Measurements from ENCODE around the gene LCLAT1.

The LCLAT1 gene

DNA sequence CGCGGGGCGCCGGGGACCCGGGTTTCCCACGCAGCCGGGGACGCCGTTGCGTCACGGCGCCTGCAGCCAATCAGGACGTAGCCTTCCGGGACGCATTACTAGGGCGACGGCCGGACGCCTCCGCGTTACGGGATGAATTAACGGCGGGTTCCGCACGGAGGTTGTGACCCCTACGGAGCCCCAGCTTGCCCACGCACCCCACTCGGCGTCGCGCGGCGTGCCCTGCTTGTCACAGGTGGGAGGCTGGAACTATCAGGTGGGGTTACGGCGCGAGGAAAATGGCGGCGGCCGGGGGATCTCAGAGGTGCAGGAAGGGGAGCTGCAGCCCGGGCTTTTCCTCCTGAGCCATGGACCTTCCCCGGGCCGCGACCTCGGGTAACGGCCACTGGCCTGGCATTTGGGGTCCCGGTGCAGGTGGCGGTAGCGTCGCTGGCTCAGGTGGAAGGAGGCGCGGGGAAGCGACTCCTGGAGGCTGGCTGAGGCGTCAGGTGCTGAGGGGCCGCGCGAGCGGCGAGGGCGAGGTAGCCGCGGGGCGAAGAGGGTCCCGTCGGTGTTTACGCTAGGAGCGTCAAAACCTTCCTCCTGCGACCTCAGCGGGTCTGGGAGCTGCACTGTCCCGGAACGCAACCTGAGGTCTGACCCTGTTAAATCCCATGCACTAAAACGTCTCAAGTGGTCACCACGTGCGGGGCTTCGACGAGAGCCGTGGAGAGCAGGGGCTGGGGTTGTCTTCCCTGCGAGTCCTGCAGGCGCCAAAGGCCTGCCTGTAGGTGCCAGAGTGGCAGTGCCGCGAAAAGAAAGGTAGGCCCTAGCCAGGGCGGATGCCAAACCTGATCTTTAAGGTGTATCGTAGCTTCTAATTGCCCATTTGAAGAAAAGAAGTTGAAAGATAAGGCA, at the start of gene LCLAT1:
TSS of gene LCLAT1 (plus strand) at position 98 of the 897 bp plus-strand sequence. CDS start 78,345 bp downstream, outside the sequence.
- peak; percentile 93 for DNase-seq (ENCODE audit: low spot score)

DNA sequence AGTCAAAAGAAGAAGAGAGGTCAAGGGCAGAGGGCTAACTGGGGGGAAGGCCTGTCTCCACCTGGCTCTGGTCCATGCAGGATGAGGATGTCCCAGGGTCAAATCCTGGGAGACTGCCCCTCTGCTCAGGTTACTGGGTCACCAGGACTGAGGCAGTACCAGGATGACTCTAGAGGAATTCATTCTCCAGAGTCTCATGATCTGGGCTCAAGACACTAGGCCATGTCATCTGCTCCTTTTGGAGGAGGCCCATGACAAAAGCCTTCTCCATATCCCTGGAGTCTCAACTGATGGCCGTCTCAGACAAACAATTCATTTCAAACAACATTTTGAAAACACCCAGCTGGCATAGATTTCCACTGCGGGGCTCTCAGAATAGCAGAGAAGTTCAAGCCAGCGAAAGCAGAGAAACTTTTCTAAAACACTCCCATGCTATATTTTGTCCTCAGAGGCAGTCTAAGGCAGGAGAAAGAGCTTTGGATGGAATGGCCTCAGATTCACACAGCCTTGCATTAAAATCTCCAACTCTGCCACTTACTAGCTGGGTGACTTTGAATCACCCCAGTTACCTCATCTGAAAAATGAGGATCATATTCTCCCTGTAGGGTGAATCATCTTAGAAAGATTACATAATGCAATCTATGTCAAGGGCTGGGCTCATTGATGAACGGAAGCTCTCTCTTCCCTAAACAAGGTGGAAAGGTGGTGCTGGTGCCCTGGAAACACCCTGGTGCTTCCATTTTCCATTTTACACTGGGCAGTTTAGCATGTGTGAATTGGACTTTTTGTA, 48.8 kb upstream of the LCLAT1 start:
- no peak for DNase-seq (ENCODE audit: low spot score)

DNA sequence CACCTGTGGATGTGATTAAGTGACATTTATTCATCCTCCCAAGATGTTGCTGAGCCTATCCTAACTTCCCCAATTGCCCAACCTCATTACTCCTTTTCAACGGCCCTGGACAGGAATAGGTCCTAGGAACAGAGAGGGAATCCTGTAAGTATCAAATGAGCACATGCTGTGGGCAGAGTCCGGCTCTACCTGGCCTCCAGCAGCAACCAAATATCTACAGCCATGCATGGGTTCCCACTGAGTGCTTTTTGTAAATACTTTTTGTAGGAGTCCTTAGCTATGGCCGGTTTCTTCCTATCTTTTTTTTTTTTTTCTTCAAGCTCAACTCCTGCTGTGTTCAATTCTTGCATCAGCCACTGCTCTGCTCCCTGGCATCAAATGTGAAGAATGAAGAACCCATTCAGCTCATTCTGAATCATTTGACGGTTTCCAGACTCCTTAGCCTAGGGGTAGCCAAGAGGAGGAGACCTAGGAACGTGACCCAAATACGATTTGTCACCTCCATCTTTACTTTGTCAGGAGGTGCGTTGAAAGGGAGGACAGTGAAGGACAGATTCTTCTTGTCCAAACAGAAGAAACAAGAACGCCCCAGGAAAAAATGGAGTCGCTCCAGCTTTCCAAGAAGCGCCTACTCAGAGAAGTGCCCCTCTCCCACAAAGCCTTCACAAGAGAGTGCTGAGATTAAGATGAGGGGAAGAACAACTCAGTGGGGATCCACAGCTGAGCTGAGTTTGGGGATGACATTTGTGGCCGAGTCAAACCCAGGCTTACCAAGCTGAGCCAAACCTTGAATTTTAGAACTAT, 46.7 kb upstream of the LCLAT1 start:
- DNase-seq (ENCODE audit: low spot score), result no peak

DNA sequence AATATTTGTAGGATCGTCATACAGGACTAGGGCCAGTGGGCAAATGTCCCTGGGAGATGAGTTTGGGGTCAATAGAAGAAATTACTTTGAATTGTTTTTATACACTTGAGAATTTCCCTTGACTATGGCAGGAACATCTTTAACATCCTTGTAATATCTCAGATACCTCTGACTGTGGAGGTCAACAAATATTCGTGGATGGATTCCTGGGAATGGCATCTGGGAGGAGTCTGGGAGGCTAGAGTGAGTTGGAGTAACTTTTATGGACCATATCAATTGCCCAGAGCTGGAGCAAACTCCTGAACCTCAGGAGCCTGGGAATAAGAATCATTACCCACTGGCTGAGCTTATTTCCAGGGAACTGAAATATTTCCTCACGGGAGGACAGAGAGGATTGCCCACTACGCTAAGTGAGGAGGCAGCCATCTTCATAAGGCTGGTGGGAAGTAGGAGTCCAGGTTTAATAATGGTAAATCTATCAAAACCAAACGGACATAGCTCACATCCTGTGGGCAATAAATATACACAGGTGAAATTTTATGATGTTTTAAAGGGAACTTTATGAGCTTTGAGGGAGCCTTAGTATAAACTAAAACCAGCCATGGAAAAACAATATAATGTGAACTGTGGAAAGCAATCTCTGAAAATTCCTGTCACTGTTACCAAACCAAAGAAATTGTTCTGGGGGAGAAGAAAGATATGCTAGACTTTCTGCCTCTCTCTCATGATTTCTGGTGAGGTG, 44.4 kb upstream of the LCLAT1 start:
- no peak for DNase-seq (ENCODE audit: low spot score)

DNA sequence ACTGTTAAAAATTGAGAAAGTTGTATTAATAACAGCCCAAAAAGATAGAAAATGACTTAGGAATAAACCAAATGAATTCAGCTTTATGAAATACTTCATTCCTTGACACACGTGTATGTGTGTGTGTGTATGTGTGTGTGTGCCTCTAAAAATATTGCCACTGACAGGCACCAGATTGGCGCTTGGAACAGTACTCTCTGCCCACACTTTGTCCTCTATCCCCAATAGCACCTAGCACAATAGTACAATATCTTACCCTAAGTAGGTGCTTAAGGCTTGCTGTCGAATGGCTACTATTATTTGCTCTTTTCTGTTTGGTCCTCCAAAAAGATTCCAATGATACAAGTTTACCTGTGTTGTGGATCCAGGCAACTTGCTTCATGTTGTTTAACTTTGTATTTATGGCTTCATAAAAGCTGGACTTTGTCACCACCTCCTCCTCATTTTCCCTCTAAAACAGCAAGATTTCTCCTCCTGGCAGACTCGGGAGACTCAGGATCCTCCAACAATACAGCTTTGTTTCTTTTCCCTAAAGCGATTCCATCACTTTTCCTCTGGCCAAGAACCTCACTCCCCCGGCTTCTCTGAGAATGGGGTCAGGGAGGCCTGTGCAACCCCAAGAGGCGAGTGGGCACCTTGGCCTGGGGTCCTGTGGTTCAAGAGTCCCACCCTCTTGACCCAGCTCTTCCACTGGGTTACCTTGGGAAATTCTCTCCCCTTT, 43.3 kb upstream of the LCLAT1 start:
- no peak for DNase-seq (ENCODE audit: low spot score)

DNA sequence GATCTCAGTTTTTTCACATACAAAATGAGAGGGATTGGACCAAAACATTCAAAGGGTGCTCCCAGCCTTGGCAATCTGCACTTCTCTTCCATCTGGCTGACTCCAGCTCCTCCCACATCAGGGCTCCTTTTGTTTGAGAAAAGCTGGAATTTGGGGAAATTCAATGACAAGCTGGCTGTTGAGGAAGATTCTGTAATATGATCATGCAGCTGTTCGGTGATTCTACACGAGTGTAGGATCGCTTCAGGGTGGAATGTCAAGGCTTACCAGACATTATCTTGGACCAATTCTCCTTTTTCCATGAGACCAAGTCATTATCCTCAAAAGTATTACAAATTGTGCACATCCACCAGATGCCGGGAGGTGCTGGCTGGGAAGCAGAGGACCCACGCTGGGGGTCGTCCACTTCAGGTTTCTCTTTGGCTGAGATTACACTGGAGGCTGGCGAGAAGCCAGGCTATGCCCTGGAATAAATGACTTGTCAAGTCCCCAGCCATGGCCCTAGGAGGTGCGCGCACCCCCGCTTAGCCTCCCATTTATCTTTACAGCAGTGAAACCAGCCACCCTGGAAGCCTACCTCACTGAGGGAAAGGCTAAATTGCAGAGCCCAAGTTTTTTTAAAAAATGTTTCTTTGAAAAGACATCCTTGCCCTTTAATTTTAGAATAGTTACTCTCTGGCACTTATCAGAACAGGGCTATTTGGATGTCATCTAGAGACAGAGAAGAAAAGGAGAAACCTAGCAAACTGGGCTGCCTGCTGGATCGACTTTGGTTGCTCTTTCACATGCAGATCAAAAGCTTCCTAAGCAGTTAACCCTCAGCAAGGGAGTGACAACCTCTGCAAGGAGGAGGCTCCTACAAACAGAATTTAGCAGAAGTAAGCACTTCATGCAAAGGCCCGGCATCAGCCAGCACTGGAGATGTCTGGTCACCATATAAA, 42.5 kb upstream of the LCLAT1 start:
- no peak for DNase-seq (ENCODE audit: low spot score)

DNA sequence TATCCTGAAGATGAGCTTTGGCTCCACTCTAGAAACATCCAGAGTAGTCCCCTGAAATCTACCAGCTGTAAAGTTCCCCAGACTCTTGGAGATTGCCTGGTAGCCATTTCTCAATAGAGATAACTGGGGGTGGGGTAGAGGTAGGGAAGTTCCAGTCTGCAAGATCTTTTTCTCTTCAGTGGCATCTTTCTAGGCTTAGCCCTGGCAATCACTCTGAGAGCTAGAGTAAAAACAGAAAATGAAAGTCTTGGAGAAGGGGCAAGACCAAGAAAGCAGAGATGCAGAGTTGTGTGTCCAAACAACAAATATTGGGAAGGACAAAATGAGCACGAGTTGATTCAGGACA, 41.8 kb upstream of the LCLAT1 start:
- DNase-seq (ENCODE audit: low spot score), result no peak

DNA sequence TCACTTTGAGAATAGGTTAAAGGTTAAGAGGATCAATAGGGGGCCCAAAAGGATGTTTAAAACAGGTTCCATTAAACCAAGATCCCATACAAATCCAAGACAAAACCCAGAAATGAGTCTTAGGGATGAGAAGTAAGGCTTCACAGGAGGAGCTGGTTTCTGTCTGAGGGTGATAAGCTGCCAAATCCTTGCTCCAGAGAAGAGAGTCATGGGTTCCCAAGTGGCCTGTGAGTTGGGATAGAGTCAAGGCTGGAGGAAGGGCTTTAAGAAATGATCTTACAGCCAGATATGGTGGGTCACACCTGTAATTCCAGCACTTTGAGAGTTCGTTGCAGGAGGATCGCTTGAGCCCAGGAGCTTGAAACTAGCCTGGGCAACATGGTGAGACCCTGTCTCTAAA, 40.2 kb upstream of the LCLAT1 start:
- DNase-seq (ENCODE audit: low spot score), result no peak

DNA sequence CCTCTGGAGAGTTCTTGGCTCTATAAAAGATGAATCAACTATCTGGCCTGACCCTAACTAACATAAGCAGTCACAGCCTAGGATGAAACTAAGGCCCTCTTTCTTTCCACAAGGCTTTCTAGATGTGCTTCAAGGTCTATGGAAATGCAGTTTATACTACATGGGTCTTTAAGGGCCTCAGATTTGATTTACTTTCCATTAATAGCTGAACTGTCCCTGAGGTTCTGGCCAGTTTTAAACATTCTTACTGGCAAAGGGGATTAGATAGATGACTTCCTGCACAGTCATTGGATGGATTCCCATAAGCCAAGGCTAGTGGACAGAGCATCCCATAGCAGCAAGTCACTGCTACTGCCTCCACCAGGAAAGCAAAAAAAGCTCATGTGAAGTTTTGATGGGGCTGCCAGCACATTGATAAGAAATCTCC, 38.1 kb upstream of the LCLAT1 start:
- no peak for DNase-seq (ENCODE audit: low spot score)

DNA sequence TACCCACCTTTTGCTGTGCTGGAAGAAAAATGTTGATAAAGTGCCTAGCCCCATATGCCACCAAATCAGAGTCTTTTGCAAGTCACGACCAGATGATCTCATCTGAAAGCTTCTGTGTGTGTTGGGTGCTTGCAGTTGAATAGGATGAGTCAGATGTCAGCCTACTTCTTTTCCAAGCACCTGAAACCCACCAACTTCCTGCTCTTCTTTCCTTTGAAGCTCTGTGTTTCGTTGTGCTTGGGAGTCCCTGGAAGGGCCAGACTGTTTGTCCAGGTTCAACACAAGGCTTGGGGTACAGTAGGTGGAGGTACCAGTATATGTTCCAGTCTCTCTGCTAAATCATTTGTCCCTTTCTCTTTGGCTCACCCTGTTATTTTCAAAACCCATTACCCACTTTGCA, 36.8 kb upstream of the LCLAT1 start:
- no peak for DNase-seq (ENCODE audit: low spot score)

DNA sequence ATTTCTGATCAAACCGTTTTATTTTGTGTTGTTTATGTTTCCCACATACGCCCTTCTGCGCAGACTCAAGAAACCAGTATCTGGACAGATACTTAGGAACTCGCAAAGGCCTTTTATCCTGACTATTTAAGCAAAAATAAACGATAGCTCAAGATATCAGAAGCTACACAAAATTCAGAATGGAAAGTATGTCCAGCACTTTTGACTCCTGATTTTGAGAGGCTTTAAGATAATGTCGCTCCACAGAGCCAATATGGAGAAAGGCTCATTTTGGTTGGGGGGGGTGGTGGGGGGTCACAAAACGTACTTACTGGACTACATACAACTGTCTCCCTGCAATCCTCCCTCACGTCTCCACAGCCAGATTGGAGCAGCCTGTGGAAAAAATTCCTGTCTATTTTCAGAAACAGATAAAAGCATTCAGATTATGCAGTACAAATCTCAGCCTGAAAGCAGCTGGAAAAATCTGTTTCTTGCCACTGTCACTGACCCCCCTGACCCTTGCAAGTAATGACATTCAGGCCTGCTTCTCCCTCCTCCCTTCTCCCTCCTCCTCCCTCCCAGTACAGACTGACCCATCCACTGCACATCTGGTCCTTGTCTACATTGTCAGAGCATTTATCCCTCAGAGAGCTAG, 34.9 kb upstream of the LCLAT1 start:
- DNase-seq (ENCODE audit: low spot score), result no peak

DNA sequence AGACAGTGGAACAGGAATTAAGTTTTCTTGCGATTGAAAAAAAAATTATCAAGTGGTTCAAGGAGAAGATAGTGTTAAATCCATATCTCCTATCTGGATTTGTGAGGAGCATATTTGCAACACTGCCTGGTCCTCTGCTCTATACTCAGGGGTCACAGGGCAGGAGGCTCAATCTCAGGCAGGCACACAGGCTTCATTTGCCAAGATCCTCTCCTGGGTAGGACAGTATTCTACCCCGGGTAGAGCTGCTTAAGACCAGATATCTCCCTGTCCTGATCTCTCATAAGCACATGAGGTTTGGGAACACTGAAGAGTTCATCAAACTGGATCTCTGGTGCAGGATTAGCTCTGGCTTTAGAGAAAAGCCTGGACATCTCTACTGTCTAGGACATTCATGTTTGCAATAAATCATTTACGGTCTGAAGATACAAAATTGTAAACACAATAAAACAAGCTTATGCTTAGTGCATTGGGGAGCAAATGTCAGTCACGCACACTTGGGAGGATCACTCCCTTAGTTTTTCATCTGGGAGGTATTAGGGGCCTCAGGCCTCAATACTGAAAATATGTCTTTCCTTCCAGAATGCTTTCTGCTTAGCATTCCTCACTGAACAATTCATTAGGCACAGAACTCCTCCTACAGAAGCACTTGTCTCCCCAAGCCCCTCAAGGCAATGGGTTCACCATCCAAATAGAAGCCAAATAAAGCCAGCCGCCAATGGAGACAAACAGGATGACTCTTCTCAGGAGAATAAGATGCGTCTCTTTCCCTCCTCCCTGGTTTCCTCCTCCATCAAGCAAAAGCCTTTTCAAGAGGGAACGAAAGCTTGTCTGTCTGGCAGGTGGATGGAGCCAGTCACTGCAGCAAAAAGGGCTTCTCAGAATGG, 34.1 kb upstream of the LCLAT1 start:
- no peak for DNase-seq (ENCODE audit: low spot score)

DNA sequence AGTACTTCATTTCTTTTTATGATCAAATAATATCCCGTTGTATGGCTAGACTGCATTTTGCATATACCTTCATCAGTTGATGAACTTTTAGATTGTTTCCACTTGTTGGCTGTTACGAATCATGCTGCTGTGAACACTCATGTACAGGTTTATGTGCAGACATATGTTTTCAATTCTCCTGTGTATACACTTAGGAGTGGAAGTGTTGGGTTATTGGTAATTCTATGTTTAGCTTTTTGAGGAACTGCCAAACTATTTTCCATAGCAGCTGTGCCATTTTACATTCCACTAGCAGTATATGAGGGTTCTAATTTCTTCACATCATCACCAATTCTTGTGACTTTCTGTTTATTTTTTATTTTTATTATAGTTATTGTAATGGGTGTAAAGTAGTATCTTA, 32.1 kb upstream of the LCLAT1 start:
- no peak for DNase-seq (ENCODE audit: low spot score)

DNA sequence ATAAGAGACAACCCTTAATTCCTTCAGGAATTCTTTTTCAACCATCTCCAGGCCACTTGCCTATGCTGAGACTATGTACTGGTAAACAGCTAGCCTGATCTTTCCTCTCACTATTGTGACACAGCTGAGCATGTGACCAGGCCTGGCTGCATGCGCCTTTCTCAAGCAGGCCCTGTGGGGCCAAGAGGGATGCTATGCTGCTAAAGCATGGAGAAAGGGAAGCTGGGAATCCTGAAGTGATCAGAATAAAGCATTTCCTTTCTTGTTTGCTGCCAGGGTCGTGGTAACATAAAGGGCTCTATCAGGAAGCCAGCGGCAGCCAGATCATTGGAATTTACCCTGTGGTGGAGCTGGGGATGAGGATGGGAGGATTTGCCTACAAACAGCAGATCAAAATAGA, 29.8 kb upstream of the LCLAT1 start:
- DNase-seq (ENCODE audit: low spot score), result no peak

DNA sequence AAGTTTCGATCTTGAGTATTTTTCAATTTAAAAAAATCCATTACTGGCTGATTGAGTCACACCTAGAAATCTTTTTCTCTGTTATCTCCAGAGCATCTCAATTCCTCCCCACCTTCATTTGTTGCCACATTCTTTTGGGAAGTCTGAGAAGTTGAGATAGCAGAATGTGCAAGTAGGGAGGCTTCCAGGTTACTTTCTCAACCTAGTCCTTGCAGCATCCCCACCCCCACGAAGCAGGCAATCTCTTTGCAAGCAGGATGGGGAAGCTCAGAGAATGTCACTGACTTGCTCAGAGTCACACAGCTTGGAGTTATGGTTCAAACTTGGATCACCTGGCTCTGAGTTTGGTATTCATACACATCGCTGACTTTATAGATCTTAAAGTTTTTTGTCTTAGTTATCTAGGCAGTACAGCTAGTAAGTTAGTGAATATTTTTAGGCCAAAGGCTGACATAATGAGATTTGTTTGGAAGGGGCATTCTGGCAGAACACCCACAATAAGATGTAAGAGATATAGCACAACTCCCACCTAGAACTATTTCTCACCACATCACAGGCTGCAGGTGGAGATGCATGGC, 25.9 kb upstream of the LCLAT1 start:
- no peak for DNase-seq (ENCODE audit: low spot score)

DNA sequence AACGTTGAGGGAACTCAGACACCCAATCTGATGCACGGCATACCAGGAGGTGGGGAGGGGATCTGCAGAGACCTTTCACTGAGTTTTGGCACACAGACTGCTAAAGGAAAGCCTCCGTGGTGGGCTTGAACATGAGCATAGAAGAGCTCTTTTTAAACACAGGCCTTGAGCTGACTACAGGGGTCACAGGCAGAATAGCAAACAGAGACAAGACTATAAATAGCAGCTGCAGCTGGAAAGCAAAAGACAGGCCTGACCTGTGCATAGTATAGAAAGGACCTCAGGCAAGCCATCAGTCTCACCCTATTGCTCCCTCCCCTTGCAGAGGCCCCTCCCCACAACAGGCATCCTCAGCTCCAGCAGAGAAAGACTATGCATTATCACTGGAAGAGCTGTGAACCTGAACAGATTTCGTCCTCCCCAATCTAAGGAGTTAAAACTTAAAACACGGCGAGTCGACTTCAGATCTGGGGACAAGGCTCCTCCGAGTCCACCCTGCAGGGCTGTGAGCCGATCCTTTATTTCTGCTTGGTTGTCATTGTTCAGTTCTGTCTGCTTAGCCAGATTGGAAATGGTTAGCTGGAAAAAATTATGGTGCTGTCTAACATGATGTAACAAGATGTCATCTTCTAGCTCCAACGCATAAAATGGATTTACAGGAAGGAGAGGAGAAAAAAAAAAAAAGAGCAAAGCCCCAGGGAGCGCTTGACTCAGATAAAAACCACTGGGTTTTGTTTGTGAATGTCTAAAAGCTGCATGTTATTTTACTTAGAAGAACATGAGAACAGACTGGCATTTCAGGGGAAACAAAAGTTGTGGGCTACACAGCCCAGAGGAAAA, 25.2 kb upstream of the LCLAT1 start:
- DNase-seq (ENCODE audit: low spot score), result no peak

DNA sequence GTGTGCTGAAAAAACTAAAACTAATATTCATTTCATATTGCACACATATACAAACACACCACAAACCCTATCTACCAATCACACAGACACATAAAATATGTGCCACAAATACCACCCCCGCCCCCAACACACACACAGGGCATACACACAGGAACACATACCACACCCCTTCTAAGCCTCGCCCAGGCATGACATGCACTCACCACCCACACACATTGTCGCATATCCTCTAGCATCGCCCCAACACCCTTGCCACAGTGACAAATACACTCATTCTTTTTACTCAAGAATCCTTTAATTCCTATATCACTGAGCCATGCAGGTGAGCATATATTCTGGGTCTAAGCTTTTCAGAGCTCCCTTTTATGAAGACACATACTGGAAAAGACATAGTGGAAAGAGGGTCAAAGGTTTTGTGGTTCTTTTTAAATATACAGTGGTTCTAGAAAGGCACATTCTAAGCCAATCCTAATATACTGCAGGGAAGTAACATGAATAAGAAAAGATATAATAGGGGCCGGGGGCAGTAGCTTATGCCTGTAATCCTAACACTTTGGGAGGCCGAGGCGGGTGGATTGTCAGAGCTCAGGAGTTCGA, 24.5 kb upstream of the LCLAT1 start:
- DNase-seq (ENCODE audit: low spot score), result no peak

Data from left forelimb (tissue), 1 donor.